ENCODE results near the gene LCLAT1.
"Not testable (repeated sequence)": the region's sequence is repeated elsewhere in the genome, so short reads cannot be mapped to it uniquely, and the experiment has no call there.

Gene LCLAT1

DNA sequence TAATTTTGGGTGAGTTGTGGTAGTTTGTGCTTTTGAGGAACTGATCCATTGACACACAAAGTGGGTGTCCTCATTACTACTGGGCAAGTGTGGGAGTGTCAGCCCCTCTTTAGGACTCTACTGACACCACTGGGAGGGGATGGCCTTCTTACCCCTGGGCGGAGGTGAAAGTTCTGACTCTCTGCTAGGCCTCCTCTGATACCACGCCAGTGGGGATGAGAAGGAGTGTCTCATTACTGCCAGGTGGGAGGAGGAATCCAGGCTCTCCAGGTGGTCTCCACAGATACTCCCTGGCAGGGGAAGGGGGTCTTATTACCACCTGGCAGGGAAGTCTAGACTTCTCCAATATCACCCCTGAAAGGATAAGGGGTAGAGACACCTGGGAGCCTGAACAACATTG is 9.1 kb downstream of the LCLAT1 start:
- DNase-seq, result no peak

DNA sequence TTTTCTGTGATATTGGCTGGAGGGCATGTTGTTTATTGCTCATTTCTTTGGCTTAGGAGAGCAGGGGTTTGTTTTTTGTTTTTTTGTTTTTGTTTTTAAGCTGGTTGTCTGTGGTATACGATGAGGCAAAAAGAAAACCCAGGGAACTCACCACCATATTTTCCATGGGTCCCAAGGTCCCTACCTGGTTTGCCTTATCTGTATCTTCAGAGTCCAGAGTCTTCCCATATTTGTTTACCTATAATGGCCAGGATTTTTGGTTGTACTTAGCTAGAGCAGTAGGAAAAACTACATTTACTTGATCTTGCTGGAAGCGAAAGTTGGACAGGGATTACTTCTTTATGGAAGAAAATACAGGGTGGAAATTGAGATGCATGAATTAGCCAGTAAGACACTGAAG is 9.5 kb downstream of the LCLAT1 start:
- no peak for DNase-seq

DNA sequence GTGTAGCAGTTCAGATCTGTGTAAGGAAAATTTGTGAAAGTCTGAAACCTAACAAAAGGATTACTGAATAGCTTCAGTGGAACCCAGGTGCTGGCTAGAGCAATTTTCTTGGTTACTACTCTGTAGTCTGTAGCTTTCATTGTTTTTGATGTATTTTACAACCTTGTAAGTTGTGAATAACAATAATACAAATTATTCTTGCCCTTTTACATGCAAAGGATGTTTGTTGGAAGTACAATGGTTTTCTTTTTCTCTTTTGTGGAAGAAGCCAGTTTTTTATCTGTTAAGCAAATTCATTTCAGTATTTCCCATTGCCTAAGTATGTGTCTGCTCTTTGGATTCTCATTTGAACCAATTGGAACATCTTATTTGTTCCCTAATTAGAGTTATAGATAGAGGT is 10.2 kb downstream of the LCLAT1 start:
- DNase-seq, result no peak

DNA sequence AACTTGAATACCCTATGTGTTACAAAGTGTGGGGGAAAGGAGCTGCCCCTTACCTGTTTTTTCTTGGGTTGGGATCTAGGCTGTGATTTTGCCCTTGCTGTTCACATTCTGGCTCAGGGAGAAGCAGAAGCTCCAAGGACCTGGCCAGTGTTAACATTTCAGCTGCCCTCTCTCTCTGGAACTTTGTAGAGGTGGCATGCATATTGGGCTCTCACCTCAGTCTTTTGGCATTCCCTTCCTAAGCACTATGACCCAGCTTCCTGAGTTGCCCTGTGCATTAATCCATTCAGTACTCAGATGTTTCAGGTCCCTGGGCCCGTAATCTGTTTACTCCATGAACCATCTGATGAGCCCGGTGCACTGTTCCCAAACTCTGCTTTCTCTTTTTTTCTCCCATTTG is 12.1 kb downstream of the LCLAT1 start:
- no peak for DNase-seq

DNA sequence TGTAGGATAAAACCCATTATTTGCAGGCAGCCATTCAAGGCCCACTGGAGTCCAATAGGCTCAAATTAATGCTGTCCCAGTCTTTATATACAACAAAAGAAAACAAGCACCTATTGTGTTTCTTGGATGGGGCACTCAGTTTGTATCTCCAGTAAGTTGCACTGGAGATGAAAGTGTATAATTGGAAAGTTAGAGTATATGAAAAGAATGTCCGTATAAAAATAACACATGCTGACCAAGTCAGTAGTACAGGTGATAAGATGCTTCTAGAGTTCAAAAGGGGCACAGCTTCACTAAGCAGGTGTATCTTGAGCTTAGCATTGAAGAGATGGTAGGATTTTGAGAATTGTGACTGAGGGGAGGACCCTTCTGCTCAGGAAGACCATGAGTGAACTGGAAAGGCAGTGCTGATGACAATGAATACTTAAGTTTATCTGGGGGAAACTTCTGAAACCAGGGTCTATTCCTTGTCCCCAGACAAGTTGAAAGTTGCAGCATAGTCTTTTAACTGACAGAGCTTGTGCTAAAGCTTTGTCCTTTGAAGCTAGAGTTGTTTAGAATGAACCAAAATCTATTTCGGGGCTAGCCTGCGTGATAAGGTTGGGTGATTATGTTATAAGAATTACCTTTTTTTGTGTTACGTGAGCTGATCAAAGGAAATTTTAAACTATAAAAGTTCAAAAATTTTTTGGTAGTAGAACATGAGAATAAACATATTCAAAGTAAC is 15.2 kb downstream of the LCLAT1 start:
- no peak for DNase-seq

DNA sequence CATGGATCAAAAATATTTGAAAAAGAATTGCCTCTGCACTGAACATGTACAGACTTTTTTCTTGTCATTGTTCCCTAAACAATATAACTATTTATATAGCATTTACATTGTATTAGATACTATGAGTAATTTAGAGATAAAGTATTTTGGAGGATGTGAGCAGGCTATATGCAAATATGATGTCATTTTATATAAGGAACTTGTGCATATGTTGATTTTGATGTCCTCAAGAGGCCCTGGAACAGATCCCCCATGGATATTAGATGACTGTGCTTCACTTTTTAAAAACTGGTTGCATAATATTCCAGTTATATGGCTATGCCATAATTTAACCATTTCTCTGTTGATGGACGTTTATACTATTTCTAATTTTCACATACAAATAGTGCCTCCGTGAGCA is 16.5 kb downstream of the LCLAT1 start:
- DNase-seq, result no peak

DNA sequence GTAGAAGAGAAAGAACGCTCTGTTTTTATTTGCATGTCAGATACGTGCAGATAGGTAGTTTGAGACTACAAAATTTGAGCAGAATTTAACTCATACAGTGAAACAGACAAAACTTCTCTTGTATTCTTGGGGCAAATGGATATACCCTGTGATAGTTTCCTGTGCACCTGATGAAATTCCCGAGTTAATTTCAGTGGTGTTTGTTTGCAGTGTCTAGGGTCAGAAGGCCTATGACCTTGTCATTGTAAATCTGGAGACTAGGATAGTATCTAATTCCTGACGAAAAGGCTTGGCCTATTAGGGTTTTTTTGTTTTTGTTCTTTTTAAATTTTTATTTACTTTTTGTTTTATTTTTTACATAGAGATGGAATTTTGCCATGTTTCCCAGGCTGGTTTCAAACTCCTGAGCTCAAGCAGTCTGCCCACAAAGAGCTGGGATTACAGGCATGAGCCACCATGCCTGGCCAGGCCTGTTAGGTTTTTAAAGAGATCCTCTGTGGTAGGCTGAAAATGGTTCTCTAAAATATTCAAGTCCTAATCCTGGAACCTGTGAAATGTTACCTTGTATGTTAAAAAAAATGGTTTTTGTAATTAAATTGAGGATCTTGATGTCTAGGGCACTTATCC is 17.6 kb downstream of the LCLAT1 start:
- DNase-seq, result no peak

DNA sequence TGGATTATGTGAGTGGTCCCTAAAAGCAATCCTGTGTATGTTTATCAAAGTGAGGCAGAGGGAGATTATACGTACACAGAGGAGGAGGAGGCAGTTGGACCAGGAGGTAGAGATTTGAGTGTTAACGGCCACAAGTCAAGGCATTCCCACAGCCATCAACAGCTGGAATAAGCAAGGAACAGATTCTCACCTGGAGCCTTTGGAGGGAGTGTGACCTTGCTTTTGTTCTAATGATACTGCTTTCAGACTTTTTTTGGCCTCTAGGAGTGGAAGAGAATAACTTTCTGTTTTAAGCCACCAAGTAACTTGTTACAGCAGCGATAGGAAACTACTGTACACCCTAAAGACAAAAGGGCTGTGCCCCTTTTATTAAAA is 18.1 kb downstream of the LCLAT1 start:
- no peak for DNase-seq

DNA sequence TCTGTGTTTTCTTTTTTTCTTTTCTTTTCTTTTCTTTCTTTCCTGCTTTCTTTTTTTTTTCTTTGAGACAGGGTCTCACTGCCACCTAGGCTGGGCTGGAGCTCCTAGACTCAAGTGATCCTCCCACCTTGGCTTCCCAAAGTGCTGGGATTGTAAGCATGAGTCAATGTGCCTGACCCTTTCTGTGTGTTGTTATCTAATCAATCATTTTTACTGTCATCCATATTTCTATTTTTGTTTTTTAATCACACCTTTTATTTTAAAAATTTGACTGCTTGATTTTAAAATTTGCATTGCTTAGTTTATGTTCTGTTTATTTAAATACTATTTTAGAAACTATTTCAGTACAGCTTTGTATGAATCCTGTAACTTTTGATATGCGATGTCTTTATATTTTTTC is 19.2 kb downstream of the LCLAT1 start:
- no peak for DNase-seq

DNA sequence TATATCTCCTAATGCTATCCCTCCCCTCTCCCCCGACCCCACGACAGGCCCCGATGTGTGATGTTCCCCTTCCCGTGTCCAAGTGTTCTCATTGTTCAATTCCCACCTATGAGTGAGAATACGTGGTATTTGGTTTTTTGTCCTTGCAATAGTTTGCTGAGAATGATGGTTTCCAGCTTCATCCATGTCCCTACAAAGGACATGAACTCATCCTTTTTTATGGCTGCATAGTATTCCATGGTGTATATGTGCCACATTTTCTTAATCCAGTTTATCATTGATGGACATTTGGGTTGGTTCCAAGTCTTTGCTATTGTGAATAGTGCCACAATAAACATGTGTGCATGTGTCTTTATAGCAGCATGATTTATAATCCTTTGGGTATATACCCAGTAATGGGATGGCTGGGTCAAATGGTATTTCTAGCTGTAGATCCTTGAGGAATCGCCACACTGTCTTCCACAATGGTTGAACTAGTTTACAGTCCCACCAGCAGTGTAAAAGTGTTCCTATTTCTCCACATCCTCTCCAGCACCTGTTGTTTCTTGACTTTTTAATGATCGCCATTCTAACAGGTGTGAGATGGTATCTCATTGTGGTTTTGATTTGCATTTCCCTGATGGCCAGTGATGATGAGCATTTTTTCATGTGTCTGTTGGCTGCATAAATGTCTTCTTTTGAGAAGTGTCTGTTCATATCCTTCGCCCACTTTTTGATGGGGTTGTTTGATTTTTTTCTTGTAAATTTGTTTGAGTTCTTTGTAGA is 20.2 kb downstream of the LCLAT1 start:
- not testable (repeated sequence) for DNase-seq

DNA sequence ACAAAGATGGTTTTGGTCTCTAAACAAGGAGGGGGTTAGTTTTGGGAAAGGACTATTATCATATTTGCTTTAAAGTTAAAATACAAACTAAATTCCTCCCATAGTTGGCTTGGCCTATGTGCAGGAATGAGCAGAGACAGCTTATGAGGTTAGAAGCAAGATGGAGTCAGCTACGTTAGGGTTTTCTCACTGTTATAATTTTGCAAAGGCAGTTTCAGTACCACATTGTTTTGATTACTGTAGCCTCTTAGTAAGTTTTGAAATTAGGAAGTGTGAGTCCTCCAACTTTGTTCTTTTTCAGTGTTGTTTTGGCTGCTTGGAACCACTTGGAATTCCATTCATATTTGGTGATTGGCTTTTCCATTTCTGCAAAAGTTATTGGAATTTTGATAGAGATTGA is 23.4 kb downstream of the LCLAT1 start:
- no peak for DNase-seq

DNA sequence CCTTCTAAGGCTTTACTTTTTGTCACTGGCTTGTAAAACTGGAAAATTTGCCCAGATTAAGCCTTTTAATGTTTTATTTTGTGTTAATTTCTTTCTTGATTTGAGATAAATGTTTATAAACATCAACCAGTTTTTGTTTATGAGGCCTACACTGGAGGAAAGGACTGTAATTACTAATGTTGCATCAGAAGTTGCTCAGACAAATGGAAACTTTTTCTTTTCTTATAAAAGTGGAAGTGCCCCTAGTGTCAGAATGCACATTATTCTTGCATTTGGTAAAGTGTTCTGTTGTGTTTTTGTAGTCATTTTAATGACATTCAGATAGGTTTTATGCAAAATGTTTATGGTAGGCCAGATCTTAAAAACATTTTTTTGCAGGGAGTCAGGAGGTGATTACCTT is 25.3 kb downstream of the LCLAT1 start:
- DNase-seq, result no peak

DNA sequence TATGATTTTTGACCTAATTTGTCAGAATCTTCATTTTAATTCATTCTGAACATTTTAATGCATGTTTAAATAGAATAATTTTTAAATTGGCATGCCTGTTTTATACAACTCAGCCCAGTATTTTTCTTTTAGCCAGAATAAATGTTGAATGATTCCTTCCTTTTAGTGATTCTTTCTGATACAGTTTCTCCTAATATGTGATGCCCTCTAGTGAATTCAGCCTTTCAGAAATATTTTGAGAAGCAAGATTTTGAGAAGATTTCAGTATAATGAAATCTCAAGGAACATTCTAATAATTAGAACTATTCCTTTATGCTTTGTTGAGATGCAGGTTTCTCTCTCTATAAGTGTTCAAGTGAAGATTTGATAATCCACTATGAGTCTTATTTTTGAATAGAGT is 28.5 kb downstream of the LCLAT1 start:
- no peak for DNase-seq

DNA sequence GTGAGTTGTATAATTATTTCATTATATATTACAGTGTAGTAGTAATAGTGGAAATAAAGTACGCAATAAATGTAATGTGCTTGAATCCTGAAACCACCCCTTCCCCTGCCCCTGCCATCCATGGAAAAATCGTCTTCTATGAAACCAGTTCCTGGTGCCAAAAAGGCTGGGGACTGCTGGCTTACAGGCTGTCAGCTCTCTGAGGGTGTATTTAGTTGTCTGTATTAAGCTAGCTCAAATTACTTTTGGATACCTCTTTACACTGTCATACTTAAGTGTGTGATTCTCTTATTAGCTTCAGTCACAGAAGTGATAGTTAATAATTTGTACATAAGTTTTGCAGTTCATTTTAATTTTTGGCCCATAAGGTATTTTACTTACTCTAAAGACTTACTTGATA is 29.6 kb downstream of the LCLAT1 start:
- DNase-seq, result no peak

DNA sequence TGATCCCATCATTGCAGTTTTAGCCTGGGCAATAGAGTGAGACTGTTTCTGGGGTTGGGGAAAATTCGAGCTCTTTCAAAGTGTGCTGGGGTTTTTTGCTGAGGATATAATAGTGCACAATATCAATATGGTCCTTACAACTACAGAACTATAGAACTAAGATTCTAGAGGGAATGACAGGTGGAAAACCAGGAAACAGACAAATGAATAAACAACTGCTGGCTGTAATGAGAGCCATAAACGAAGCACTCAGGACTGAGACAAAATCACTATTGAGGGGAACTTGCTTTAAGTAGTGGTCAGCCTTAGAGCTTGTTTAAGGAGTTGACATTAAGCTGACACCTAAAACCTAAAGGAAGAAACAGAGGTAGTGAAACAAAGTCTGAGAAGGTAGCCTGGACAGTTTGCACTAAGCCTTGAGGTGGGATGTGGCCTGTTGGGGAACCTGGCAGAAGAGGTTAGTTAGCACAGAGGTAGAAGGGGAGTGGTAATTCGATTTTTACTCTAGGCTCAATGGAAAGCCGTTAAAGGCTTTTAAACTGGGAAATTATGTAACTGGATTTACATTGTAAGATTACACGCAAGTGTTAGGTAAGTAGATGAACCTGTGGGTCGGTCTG is 33.8 kb downstream of the LCLAT1 start:
- DNase-seq, result no peak

DNA sequence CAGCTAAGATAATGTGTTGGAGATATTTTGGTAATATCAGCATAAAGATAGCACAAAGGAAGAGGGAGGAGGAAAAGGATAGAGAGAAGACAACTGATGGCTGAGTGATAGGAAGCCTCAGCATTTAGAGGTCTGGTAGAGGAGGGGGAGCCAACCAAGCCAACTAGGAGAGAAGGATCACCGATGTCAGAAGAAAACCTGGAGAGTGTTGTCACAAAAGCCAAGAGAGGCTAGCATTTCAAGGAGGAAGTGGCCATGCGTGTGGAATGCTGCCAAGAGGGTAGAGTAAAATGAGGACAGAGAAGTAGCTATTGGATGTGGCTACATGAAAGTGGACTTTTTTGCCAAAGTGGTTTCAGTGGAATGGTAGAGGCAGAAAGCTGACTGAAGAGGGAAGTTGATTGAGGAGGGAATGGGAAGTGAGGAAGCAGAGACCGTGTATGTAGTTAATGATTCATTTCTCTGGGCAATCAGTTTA is 34.3 kb downstream of the LCLAT1 start:
- DNase-seq, result no peak

DNA sequence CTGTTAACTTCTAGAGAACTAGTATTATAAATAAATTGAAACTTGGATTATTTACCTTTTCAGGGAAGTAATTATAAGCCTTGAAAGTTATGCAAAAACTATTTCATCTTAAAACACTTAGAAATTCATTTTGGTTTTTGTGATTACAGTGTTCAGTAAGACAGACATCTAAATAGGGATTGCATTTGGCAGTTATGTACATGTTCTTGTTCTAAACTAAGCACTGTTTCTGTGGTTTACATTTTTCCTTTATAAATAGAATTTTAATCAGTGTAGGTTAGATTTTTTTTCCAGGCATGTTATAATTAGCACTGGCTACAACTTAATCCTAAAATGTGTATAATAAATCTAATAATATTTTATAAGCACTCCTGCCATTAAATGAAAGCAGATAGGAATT is 35.0 kb downstream of the LCLAT1 start:
- no peak for DNase-seq

DNA sequence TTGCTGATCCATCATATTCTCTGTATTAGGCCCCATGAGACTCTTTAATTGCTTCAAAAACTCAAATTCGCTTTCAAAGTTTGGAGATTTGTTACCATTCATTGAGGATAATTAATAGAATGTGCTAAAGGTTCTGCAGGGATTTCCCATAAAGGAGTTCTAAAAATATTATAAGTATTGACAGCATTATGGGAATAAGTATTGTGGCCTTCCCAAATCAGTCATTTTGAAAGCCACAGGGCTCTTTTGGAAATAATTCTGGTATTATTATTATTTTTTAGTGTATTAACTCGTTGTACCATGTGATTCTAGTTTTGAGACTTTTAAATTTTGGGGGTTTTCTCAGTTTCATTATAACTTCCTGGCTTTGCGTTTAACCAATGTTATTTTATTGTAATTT is 37.1 kb downstream of the LCLAT1 start:
- DNase-seq, result no peak

DNA sequence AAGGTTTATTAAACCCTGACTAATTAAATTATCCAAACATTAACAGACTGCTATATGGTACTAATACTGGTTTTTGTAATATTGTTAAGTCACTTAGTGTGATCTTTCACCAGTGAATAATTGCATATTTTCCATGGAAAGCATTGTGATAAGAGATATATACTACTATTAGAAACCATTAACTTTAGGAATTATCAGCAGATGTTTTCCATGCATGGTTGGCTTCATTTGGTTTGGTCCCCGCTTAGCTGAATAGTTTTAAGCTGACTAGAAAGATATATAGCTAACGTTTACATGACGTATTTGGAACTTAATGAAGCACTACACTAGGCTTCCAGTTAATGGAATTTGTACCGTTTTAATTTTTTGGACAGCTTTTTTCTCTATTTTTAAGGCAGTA is 37.9 kb downstream of the LCLAT1 start:
- DNase-seq, result no peak

DNA sequence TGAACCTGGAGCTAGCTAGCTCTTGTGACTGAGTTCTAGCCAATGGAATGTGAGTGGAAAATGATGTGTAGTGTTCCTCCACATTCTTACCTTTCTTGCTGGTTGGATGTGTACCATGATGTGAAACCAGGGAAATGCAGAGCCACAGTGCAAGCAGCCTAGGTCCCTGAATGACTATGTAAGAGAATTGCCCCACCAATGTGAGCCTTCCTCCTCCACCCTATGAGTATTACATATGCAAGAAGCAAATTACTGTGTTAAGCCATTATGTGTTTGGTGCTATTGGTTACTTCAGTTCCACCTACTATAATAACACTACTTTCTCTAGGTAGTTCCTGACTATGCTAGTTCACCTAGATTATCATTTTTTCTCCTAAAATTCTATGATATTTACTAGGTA is 39.6 kb downstream of the LCLAT1 start:
- no peak for DNase-seq

DNA sequence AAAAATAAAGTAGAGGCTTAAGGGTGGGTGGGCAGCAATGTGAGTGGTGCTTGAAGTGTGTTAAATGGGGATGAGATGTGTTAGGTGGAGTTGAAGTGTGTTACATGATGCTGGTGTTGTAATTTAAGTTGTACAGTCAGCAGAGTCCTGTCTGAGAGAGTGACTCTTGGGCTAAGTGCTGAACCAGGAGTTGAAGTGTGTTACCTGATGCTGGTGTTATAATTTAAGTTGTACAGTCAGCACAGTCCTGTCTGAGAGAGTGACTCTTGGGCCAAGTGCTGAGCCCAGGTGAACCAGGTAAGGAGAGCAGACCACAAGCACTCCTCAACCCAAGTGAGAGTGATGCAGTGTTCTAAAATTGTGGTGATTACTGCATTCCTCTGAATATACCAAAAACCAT is 40.6 kb downstream of the LCLAT1 start:
- no peak for DNase-seq

DNA sequence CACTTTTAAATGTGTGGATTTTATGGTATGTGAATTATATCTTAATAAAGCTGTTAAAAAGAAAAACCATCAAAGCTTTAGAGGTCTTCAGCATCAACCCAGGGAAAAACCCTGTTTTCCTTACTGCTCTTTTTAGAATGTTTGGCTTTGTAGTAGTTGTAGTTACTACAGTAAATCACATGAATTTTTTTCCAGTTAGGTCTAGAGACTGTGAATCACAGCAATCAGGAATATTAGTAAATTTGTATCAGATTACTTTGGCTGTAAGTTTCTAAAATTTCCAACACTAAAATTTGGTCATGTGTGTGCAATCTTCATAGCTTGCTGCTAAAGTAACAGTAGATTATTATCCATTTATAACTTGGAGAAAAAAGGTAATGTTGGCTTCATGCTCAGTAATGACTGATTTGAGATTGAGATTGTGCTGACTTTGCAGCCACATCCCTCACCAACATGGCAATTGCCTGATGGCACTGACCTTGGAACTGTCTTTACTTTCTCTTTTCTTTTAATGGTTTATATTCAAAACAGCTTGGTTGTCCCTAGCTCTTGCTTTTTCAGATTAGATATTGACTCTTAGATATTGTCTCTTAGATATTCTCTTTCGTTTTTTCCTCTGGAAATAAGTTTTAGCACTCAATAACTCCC is 41.1 kb downstream of the LCLAT1 start:
- DNase-seq, result no peak

DNA sequence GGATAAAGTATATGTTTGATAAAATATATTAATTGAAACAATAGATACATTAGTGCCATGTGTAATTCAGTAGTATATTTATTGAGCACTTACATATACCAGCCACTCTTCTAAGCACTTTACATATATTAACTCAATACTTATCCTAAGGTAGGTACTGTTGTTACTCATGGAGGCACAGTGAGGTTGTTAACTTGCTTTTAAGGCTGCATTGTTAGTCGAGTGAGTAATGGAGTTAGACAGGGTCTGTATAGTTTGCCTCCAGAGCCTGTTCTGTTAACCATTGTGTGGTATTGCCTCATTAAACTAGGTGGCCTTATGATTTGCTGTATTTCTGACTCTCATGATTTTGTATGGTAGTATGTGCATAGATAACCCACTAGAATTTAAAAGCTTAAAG is 44.2 kb downstream of the LCLAT1 start:
- DNase-seq, result no peak
